Activated CD8-positive, alpha-beta memory T cell treated with anti-CD3 and anti-CD28 coated beads for 24 hours (primary cell): Measurements from ENCODE around the gene PDE1A.
"Not testable (repeated sequence)": the region's sequence is repeated elsewhere in the genome, so short reads cannot be mapped to it uniquely, and the experiment has no call there.

Source experiments
- DNase-seq: peaks from one replicate; pipeline ENCODE4 v3.0.0-alpha.2; 2020

PDE1A gene

GRCh38 chr2:182351427-182351826, 75.4 kb downstream of the PDE1A start:
- no peak for DNase-seq

- no peak for DNase-seq
Observed at GRCh38 chr2:182349268-182349667, 77.6 kb downstream of the PDE1A start.

- no peak for DNase-seq
Observed at GRCh38 chr2:182345384-182345783, 81.5 kb downstream of the PDE1A start.

- no peak for DNase-seq
Observed at GRCh38 chr2:182330451-182331305, 96.2 kb downstream of the PDE1A start.

GRCh38 chr2:182324665-182325064, 102.2 kb downstream of the PDE1A start:
- DNase-seq: no peak

- DNase-seq: no peak
Observed at GRCh38 chr2:182321096-182321495, 105.7 kb downstream of the PDE1A start.

GRCh38 chr2:182319556-182320505, 107.0 kb downstream of the PDE1A start:
- DNase-seq: no peak

GRCh38 chr2:182318466-182319220, 108.2 kb downstream of the PDE1A start:
- DNase-seq: no peak

GRCh38 chr2:182316950-182317349, 109.9 kb downstream of the PDE1A start:
- DNase-seq: no peak

GRCh38 chr2:182302972-182303371, 123.9 kb downstream of the PDE1A start:
- no peak for DNase-seq

GRCh38 chr2:182302174-182302573, 124.7 kb downstream of the PDE1A start:
- no peak for DNase-seq

- DNase-seq: no peak
Observed at GRCh38 chr2:182301093-182301492, 125.7 kb downstream of the PDE1A start.

GRCh38 chr2:182300608-182301007, 126.2 kb downstream of the PDE1A start:
- no peak for DNase-seq

- DNase-seq: no peak
Observed at GRCh38 chr2:182299632-182300031, 127.2 kb downstream of the PDE1A start.

- DNase-seq: no peak
Observed at GRCh38 chr2:182298456-182298855, 128.4 kb downstream of the PDE1A start.

GRCh38 chr2:182291296-182291695, 135.5 kb downstream of the PDE1A start:
- no peak for DNase-seq

- no peak for DNase-seq
Observed at GRCh38 chr2:182283512-182283911, 143.3 kb downstream of the PDE1A start.

- no peak for DNase-seq
Observed at GRCh38 chr2:182281276-182281675, 145.6 kb downstream of the PDE1A start.

GRCh38 chr2:182280118-182280517, 146.7 kb downstream of the PDE1A start:
- no peak for DNase-seq

GRCh38 chr2:182276662-182277061, 150.2 kb downstream of the PDE1A start:
- not testable (repeated sequence) for DNase-seq

GRCh38 chr2:182267971-182268370, 158.9 kb downstream of the PDE1A start:
- no peak for DNase-seq

GRCh38 chr2:182266909-182267308, 159.9 kb downstream of the PDE1A start:
- DNase-seq: no peak

GRCh38 chr2:182265718-182266117, 161.1 kb downstream of the PDE1A start:
- no peak for DNase-seq
